ENCODE results near the gene GSTO2.

Gene GSTO2

GRCh38 chr10:104253606-104254410 is 15.2 kb upstream of the GSTO2 start:
- DNase-seq (ENCODE audit: low spot score), result no peak

- DNase-seq (ENCODE audit: low spot score), result peak; percentile 77
These were observed 14.3 kb upstream of the GSTO2 start, which contains the start of gene GSTO1 for GRCh38 chr10:104254493-104255310. Gene GSTO1 (plus strand): TSS chr10:104254892. CDS start chr10:104254929, 37 bp downstream.

- peak; percentile 71 for DNase-seq (ENCODE audit: low spot score)
These were observed 13.5 kb upstream of the GSTO2 start for GRCh38 chr10:104255311-104255981.

DNA sequence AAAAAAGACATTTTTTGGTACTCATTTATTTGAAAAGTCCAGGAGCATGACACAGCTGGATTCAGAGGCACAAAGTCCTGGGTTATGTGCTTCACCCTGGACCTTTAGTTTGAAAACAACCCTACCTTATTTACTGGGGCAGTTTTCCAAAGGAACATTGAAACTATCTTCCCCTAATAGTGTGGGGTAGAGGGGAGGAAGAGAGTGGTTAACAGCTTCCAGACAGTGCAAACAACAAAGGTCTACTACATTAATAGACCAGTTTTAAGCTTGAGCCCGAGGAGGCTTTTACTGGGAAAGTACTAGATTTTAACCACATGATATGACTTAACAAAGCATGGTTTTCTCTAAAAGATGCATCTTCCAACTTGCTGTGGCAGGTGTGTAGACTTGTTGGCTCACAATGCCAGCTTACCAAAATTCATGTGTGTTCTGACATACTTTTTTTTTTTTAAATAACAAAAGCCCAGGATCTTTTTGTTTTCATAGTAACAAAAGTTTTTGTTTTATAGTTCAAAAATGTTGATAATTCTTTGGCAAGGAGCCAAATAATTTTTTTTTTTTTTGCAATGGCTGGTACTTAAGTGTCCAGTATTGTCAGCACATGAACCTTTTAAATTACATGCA is 12.5 kb upstream of the GSTO2 start:
- no peak for DNase-seq (ENCODE audit: low spot score)

GRCh38 chr10:104257235-104257634 is 11.7 kb upstream of the GSTO2 start:
- DNase-seq (ENCODE audit: low spot score), result no peak

DNA sequence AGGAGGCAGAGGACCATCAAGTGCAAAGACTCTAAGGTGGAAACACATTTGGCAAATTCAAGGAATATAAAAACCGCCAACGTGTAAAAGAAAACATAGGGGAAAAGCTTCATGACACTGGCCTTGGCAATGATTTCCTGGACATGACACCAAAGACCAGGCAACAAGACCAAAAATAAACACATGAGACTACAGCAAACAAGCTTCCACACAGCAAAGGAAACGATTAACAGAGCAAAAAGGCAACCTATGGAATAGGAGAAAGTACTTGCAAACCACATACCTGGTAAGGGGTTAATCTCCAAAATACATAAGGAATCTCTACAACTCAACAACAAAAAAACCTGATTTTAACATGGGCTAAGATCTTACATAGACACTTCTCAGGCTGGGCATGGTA is 10.8 kb upstream of the GSTO2 start:
- no peak for DNase-seq (ENCODE audit: low spot score)

DNA sequence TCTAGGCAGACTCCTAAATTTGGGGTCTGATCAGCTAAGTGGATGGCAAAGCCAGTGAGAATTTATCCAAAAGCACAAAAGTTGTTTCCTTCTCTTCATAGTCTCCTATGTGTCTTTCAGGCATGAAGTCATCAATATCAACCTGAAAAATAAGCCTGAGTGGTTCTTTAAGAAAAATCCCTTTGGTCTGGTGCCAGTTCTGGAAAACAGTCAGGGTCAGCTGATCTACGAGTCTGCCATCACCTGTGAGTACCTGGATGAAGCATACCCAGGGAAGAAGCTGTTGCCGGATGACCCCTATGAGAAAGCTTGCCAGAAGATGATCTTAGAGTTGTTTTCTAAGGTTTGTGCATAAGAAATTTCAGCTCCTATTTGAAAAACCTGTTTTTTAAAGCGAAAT is 9.5 kb upstream of the GSTO2 start:
- no peak for DNase-seq (ENCODE audit: low spot score)

DNA sequence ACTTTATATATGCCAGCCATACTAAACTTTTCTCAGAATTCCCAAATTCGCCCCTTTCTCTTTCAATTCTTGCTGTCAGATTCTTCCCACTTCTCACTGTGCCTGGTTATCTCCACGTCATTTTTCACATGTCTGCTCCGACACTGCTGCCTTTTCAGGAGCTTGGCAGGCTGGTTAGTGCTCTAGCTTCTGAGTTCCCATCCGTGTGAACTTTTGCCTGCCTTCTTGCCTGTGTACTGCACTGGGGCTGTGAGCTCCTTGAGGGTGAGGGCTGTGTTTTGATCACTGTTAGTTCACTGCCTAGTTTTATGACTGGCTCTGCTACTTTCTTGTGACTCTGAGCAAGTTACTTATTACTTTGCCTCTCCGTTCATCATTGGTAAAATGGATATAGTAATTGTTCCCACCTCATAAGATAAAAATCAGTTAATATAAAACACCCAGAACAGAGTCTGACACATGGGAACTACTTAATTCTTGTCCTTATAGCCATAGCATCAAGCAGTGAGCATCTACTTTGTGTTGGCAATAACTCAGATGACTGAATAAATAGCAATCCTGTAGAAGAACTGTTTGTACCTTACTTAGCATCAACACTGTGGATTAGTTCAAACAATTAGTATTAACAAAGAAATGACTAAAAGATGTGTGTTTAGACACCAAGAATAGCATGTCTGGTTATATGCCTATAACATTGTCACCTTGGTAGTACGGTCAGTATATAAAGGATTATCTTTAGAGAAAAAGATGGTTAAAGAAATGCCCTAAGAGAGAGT is 8.8 kb upstream of the GSTO2 start:
- DNase-seq (ENCODE audit: low spot score), result no peak

DNA sequence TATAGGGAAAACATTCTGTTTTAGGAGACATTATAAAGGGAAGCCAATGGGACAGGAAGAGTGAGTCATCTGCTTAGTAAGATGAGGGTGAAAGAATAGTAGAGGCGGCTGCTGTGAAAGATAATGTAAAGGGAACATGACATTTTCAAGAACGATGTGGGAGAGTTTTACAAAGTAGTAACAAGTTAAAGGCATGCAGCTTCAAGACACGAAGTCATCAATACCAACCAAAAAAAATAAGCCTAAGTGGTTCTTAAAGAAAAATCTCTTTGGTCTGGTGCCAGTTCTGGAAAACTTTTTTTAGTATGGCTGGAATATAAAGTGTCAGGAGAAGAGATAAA is 8.2 kb upstream of the GSTO2 start:
- DNase-seq (ENCODE audit: low spot score), result peak; percentile 52

- DNase-seq (ENCODE audit: low spot score), result no peak
These were observed 6.9 kb upstream of the GSTO2 start for GRCh38 chr10:104262055-104262454.

DNA sequence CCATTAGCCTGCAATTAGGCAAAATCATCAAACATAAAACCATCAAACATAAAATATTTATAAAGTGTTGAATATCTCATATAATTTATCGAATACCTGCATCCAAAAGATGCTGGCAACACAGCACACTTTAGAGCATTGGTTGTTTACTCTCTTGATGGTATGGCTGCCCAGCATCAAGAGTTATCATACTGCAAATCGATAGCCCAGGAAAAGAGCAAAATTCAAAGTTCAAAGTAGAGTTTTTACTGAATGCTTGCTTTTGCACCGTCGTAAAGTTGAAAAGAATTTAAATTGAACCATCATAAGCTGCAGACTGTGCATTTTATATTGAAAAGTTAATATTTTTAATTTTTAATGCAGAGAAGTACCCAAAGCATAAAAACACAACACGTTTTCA is 4.2 kb upstream of the GSTO2 start:
- no peak for DNase-seq (ENCODE audit: low spot score)

DNA sequence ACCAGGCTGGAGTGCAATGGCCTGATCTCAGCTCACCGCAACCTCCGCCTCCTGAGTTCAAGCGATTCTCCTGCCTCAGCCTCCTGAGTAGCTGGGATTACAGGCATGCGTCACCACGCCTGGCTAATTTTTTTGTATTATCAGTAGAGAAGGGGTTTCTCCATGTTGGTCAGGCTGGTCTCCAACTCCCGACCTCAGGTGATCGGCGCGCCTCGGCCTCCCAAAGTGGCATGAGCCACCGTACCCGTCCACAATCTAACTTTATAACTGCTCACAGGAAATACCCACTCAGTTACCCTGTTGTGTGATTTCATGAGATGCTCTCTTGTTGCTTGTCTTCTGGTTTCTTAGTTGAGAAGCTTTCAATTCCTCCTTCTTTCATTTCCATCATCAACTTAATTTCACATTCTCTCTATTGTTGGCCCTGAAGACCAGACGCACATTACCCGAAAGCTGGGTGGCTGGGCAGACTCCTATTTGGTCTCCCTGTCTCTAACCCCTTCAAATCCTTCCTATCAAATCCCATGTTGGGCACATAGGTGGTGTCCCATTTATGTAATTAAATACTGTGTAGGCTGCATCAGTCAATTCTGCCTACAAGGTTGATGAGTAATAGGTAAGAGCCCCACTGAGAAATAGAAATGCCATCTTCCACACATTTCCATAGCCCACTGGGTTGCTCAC is 1.1 kb upstream of the GSTO2 start:
- no peak for DNase-seq (ENCODE audit: low spot score)

DNA sequence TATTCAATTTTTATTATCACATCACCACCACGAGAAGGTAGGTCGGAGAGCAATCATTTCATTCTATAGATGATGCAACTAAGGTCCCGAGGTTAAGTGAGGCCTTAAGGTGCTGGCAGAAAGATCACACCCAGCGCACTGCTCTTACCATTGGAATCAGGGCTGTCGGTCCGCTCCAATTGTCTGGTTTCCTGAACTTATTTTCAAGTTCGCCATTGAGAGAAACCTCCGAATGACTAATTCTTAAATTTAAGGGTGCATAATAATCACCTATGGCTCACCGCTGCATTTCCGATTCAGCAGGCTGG is 625 bp upstream of the GSTO2 start:
- no peak for DNase-seq (ENCODE audit: low spot score)

DNA sequence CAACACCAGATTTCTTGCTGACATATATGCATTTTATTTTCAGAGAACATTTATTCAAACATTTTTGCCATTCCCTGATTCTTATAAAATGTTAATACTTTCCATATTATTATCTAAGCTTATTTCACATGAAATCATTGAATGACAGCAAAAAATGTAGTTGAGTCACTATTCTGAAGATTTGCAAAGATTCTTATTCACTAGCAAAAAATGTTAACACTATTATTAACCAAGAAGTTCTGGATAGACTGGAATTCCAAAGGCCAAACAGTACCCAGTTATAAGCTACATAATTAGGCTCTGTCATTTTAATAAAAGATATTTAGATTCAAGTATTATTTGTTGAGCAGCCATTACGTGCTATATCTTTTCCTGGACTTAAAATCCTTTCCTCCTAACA is 4.3 kb downstream of the GSTO2 start:
- peak; percentile 71 for DNase-seq (ENCODE audit: low spot score)

DNA sequence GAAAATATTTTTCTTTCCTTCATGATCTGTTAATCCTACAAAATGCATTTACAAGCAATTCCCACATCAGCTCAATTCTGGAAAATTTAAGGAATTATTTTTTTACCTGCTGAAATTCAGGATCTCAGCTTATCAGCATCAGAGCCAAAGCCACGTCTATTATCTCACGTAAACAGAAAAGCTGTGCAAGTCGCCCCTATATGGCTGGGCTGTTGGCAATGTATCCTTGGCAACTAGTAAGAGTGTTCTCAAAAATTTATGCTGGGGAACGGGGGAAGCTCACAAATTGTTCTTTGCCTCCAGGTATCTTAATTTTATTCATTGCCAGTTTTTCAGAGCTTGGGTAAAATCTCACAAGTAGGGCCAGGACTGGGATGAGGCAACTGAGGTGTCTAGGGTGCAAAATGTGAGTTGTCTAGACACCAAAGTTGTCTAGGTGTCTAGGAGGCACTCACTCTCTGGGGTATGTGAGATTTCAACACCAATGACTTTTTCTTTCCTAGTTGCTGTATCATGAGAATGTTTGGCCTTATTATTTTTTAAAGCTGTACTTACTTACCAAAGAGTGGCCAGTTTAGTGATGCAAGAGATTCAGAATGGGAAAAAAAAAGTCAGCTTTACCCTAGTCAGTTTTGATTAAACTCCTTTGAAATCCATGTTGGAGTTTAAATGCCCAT is 5.1 kb downstream of the GSTO2 start:
- no peak for DNase-seq (ENCODE audit: low spot score)

DNA sequence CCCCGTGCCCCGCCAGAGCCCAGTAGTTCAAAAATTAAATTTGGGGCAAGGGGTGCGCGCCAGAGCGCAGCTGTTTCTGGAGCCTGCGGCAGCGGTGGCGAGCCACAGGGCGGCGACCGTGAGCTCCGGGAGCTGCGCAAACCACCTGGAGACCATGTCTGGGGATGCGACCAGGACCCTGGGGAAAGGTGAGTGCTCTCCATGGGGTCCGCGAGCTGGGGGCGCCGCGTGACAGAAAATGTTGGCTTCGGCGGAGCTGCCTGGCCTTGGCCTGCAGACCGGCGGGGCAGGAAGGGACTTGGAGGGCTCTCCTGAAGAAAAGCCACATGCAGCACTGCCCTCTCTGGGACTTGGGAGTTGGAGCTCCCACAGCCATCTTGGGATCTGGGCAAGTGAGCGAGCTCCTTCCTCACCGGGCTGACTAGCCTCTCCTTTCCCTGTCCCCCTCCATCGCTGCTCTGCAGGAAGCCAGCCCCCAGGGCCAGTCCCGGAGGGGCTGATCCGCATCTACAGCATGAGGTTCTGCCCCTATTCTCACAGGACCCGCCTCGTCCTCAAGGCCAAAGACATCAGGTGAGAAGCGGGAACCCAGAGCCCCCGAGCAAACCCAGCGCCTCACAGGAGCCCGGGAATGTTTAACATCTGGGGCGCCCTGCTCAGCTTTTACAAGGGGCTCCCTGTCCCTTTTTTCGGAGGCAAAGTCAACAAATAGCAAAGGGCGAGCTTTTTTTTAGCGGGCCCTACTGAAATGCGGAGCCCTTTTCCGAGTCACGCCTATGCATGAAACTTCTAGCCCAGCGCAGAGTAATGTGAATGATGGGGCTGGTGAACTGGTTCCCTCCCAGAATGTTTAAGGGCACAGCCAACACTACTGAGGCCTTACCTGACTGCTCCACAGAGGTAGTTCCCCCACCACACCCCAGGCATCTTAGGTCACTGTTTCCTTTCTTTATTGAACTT is 6.1 kb downstream of the GSTO2 start:
- no peak for DNase-seq (ENCODE audit: low spot score)

GRCh38 chr10:104276192-104276591 is 7.2 kb downstream of the GSTO2 start:
- no peak for DNase-seq (ENCODE audit: low spot score)

DNA sequence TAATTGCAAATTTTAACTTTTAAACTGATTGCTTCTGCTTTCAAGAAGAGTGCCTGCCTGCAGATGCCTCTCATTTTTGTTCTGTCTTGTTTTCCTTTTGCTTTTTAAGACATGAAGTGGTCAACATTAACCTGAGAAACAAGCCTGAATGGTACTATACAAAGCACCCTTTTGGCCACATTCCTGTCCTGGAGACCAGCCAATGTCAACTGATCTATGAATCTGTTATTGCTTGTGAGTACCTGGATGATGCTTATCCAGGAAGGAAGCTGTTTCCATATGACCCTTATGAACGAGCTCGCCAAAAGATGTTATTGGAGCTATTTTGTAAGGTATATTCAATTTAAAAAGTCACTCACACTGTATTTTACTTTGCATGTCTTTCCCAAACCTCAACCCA is 8.8 kb downstream of the GSTO2 start:
- DNase-seq (ENCODE audit: low spot score), result no peak

DNA sequence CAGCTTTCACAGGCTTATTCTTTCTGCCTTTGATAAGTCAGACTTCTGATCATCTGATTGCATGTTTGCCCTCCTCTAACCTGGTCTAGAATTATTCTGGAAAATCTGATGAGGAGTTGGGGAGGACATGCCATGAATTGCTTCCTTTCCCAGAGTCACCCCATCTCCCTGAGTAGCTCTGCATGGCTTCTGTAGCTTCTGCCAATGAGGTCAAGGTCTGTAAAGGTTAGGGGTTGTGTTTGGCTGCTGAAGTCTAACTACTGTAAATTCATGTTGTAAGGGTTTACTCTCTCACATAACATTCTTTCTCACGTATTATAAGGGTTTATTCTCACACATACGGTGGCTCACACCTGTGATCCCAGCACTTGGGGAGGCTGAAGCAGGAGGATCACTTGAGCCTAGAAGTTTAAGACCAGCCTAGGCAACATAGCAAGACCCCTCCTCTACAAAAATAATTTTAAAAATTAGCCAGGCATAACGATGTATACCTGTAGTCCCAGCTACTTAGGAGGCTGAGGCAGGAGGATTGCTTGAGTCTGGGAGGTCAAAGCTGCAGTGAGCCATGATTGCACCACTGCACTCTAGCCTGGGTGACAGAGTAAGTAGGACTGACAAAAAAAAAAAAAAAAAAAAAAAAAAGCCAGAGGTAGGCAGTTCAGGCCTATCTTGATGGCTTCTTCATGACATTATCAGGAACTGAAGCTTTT is 10.7 kb downstream of the GSTO2 start:
- DNase-seq (ENCODE audit: low spot score), result no peak

All from hepatic stellate cell (primary cell).